AG04450 (cell line): ENCODE measurements around the gene UBN1. TPM values are rescaled to one million over a fixed set of nuclear protein-coding genes. Genes with fewer than 3 reads are reported as not detected.

Source experiments
- CTCF ChIA-PET: fragments of 300-600, 350-600 bp; formaldehyde crosslinking; extraction: SDS; loops from one replicate; lab custom pipeline; 2022; ENCODE audit warnings: antibody characterized with exemption, inconsistent platforms; lab: Charles Lee
- POLR2A ChIA-PET: fragments of 350-600 bp; formaldehyde crosslinking; extraction: SDS; loops from one replicate; lab custom pipeline; 2021; ENCODE audit warnings: antibody characterized with exemption, inconsistent platforms; lab: Yijun Ruan, JAX
- DNase-seq: peaks from one replicate; pipeline ENCODE4 v3.0.0-alpha.2; 2011; ENCODE audit warnings: low read depth, low spot score
- H3K27ac ChIP-seq: one replicate; pipeline ENCODE4 v1.5.1; 2012; ENCODE audit warnings: low read depth, low read length, control low read depth
- H3K27me3 ChIP-seq: one replicate; pipeline ENCODE4 v1.6.0; 2012; ENCODE audit warnings: low read length; ENCODE audit not compliant: control insufficient read depth, insufficient read depth
- H3K4me3 ChIP-seq: 2 replicates; pipeline ENCODE4 v1.5.1; 2011; ENCODE audit warnings: mild to moderate bottlenecking, low read depth, low read length, control low read depth
- H3K9me3 ChIP-seq: 2 replicates; pipeline ENCODE4 v1.5.1; 2012; ENCODE audit warnings: low read length; ENCODE audit not compliant: control insufficient read depth, insufficient read depth
- CTCF ChIP-seq: IDR thresholded peaks from 2 replicates; pipeline ENCODE4 v1.5.1; 2011; ENCODE audit warnings: low read depth, low read length, control low read depth, inconsistent platforms
- polyA plus RNA-seq: library from polyadenylated mRNA; depleted of rRNA; stranded (reverse); fragments of >200 nt; gene quantifications from 2 replicates; pipeline ENCODE4 v1.2.3, GENCODE V29; 2011

The UBN1 gene
- polyA plus RNA-seq, 1 experiment: 11.2 TPM

GRCh38 chr16:4864728-4865127 is 17.4 kb downstream of the UBN1 start:
- Histone ChIP-seq H3K9me3 (no peaks in the 10 kb centered on the region), H3K27me3 (no peaks in the 10 kb centered on the region), H3K4me3 (no peak overlapping the region), H3K27ac (no peak overlapping the region)
- ChIA-PET POLR2A (no interaction called here), CTCF (interaction anchor here (2.9 kb wide), 1 partner anchor 92 kb away, joined by 13 read pairs; no protein-coding TSS in a partner anchor)
- no peak for TF ChIP-seq CTCF
- DNase-seq: no peak

GRCh38 chr16:4865231-4865860 is 18.1 kb downstream of the UBN1 start:
- Histone ChIP-seq H3K4me3 (no peak overlapping the region), H3K27me3 (no peaks in the 10 kb centered on the region), H3K27ac (no peak overlapping the region), H3K9me3 (no peaks in the 10 kb centered on the region)
- ChIA-PET CTCF (interaction anchor here (2.9 kb wide), 1 partner anchor 91 kb away, joined by 13 read pairs; no protein-coding TSS in a partner anchor), POLR2A (no interaction called here)
- TF ChIP-seq CTCF: no peak
- DNase-seq: no peak

GRCh38 chr16:4866586-4866985 is 19.3 kb downstream of the UBN1 start:
- H3K4me3 ChIP-seq: no peak overlapping the region
- ChIA-PET POLR2A (interaction anchor here (1.5 kb wide), 1 partner anchor 17 kb away, joined by 4 read pairs; no protein-coding TSS in a partner anchor), CTCF (no interaction called here)
- no peaks in the 10 kb centered on the region for H3K27me3 ChIP-seq
- no peak overlapping the region for H3K27ac ChIP-seq
- no peaks in the 10 kb centered on the region for H3K9me3 ChIP-seq
- TF ChIP-seq CTCF: no peak
- no peak for DNase-seq

GRCh38 chr16:4868026-4868425 is 20.7 kb downstream of the UBN1 start:
- no peak for DNase-seq
- H3K27me3 ChIP-seq: no peaks in the 10 kb centered on the region
- H3K27ac ChIP-seq: no peak overlapping the region
- no peak for TF ChIP-seq CTCF
- H3K4me3 ChIP-seq: no peak overlapping the region
- no peaks in the 10 kb centered on the region for H3K9me3 ChIP-seq
- POLR2A ChIA-PET: no interaction called here
- CTCF ChIA-PET: no interaction called here

- no peak for DNase-seq
- no peak for TF ChIP-seq CTCF
- ChIA-PET CTCF (interaction anchor here (0.5 kb wide), 1 partner anchor 53 kb away, joined by 4 read pairs; no protein-coding TSS in a partner anchor), POLR2A (no interaction called here)
- Histone ChIP-seq H3K4me3 (no peak overlapping the region), H3K9me3 (no peaks in the 10 kb centered on the region), H3K27ac (no peak overlapping the region), H3K27me3 (no peaks in the 10 kb centered on the region)
Measured at GRCh38 chr16:4868535-4868934, 21.3 kb downstream of the UBN1 start.
